Stimulated activated CD4-positive, alpha-beta T cell treated with anti-CD3 and anti-CD28 coated beads, Interleukin-4, amount 100 ng/mL, for 1 hour (primary cell): ENCODE measurements around the gene ZBTB7B.

Experiments
- DNase-seq: peaks from one replicate; pipeline ENCODE4 v3.0.0-alpha.2; 2020

The ZBTB7B gene

GRCh38 chr1:155002464-155003226 lies at the start of gene ZBTB7B:
Gene ZBTB7B (plus strand): TSS chr1:155002802. CDS start chr1:155014661, 11,859 bp downstream.
- DNase-seq: no peak

- DNase-seq: no peak
Observed at GRCh38 chr1:154953611-154954038, 49.0 kb upstream of the ZBTB7B start.

GRCh38 chr1:154954541-154954940 lies 48.1 kb upstream of the ZBTB7B start:
- DNase-seq: no peak

- peak; percentile 59 for DNase-seq
Observed at GRCh38 chr1:154955039-154955717, 47.4 kb upstream of the ZBTB7B start.

GRCh38 chr1:154955718-154956543 lies 46.7 kb upstream of the ZBTB7B start, which contains the start of gene PBXIP1:
Gene PBXIP1 (minus strand): TSS chr1:154956099. CDS start chr1:154953721, 2,378 bp downstream.
- DNase-seq: peak; percentile 57

- no peak for DNase-seq
Observed at GRCh38 chr1:154956544-154956941, 46.1 kb upstream of the ZBTB7B start.

- no peak for DNase-seq
Observed at GRCh38 chr1:154957091-154957657, 45.4 kb upstream of the ZBTB7B start.

GRCh38 chr1:154958036-154958435 lies 44.6 kb upstream of the ZBTB7B start:
- no peak for DNase-seq

GRCh38 chr1:154958681-154959425 lies 43.7 kb upstream of the ZBTB7B start:
- DNase-seq: no peak

GRCh38 chr1:154959426-154959780 lies 43.2 kb upstream of the ZBTB7B start:
- DNase-seq: no peak

- DNase-seq: no peak
Observed at GRCh38 chr1:154960446-154961136, 42.0 kb upstream of the ZBTB7B start.

- peak; percentile 83 for DNase-seq
Observed at GRCh38 chr1:154961207-154962155, 41.1 kb upstream of the ZBTB7B start, which contains the start of gene PYGO2. Gene PYGO2 (minus strand): TSS chr1:154961782. CDS start chr1:154961576, 206 bp downstream.

- no peak for DNase-seq
Observed at GRCh38 chr1:154962156-154962749, 40.3 kb upstream of the ZBTB7B start.

GRCh38 chr1:154962795-154963330 lies 39.7 kb upstream of the ZBTB7B start:
- DNase-seq: no peak

- DNase-seq: no peak
Observed at GRCh38 chr1:154963643-154964042, 39.0 kb upstream of the ZBTB7B start.

GRCh38 chr1:154964359-154964758 lies 38.2 kb upstream of the ZBTB7B start:
- DNase-seq: no peak

- DNase-seq: no peak
Observed at GRCh38 chr1:154966111-154966510, 36.5 kb upstream of the ZBTB7B start.

GRCh38 chr1:154967331-154967950 lies 35.2 kb upstream of the ZBTB7B start:
- no peak for DNase-seq

GRCh38 chr1:154968731-154969130 lies 33.9 kb upstream of the ZBTB7B start:
- no peak for DNase-seq
